COLO668 (cell line): ENCODE data around the gene ZBBX.

ENCODE experiments used
- DNase-seq: peaks from one replicate; lab custom pipeline; 2025; ENCODE audit not compliant: unreplicated experiment; lab: John Stamatoyannopoulos, UW

Gene ZBBX

DNA sequence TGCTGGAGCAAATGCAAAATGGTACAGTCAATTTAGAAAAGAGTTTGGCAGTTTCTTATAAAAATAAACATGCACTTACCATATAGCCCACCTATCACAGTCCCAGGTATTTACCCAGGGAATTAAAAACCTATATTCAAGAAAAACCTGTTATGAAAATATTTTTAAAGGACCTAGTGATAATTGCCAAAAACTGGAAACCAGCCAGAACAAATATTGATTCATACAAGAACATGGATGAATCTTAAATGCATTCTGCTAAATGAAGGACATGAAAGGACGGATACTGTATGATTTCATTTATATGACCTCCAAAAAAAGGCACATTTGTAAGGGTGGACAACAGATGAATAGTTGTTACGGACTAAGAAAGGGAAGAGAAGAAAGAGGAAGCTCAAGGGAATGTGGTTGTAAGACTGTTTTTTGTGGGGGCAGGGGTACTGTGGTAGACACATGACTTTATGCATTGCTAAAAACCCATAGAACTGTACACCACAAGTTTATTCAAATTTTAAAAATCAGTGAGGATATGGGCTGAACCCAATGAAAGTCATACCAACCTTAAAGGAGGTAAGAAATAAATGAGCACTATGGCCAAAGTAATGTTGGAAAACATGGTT is 61.0 kb downstream of the ZBBX start:
- DNase-seq: no peak

DNA sequence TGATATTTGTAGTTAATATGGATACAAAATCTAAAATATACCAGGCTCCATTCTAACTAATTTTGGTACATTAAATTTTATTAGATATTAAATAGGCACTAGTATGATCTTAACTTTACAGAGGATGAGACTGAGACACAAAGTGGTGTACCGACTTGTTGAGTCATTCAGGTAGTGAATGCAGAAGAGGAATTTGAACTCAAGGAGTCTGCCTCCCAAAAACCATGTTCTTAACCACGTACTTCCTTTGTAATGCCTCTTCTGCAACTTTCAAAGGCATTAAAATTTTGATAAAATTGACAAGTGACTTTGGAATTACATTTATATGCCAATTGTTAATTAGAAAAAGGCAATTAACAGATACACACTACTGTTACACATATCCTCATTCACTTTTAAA is 61.8 kb downstream of the ZBBX start:
- no peak for DNase-seq

DNA sequence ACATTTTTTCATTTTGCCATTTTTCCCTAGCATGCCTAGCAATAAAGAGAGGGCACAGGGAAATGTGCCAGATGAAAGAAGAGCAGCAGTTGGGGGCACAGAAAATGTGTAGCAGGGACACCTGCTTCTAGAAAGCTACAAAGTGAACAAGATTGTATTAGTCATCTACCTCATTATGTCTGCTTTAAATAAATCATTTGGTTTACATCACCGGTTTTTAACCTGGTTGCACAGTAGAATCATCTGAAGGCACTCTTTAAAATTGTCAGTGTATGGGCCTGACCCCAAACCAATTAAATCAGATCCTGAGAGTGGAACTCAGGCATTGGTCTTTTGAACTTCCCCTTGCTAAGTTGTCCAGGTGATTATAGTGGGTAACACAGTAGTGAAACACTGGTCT is 73.8 kb downstream of the ZBBX start:
- no peak for DNase-seq

DNA sequence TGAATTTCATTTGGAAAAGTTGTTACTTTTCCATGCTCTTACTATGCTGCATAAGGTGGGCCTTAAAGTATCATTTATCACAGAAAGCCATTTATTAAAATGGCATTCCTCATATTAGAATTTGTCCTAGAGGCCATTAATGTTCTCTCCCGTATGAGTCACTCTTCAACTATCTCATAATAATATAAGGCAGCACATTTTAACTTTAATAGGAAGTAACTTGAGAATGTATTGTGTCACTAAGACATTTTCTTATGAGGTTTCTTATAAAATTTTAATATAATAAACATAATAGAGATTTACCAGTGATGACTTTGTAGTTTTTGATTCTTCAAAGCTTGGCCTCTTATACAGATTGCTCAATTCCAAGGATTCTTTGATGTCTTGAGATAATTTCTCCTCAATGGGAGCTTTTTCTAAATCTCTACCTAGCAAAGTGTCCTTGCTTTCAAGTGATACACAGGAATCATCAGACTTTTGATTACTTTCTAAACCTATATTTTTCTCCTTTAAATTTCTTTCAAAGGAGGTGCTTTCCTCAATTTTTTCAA is 74.7 kb downstream of the ZBBX start:
- no peak for DNase-seq

DNA sequence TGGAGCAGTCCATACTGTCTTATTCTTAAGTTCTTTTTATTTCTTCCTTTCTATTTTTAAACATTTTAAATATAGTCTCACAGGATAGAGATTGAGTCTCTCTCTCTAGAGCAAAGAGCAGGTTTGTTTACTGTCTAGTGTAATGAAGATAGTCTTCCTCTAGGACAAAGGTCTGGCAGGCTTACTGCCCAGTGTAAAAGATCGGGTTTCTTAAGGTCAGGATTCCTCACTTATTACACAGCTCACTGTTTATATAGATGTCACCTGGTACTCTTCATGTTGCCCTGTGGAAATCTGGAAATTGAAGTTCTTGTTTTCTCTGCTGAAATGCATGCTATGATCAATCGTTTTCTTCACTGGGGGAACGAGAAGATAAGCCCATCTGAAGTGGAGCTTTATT is 76.0 kb downstream of the ZBBX start:
- DNase-seq: no peak

DNA sequence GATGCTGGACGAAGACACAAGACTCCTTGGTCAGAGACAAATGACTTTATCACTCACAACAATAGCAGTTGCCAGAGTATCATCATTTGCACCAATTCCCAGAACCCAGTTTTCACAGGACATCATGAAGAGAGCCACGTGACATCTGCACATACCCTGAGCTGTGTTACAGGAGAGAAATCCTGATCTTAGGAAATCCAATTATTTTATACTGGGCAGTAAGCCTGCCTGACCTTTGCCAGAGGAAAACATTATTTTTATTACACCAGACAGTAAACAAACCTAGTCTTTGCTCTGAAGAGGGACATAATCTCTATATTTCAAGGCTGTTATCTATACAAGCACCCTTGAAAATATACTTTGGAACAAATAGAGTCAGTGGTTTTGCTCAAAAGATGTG is 77.4 kb downstream of the ZBBX start:
- no peak for DNase-seq

DNA sequence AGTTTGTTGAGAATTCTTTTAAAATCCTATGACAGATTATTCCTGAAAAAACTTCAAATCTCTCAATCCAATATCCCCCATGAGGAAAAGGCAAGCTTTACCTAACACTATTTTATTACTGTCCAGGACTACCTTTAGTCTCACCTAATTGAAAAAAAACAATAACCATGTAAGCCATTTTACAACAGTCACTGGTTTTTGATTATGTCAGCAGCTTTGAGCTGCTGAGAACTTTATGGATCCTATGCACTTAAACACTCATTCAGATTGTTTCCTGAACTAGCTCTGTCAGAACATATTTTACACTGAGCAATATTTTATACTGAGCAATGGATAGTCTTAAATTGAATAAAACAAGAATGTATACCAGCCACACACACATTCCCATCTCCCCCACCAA is 79.9 kb downstream of the ZBBX start:
- DNase-seq: no peak

DNA sequence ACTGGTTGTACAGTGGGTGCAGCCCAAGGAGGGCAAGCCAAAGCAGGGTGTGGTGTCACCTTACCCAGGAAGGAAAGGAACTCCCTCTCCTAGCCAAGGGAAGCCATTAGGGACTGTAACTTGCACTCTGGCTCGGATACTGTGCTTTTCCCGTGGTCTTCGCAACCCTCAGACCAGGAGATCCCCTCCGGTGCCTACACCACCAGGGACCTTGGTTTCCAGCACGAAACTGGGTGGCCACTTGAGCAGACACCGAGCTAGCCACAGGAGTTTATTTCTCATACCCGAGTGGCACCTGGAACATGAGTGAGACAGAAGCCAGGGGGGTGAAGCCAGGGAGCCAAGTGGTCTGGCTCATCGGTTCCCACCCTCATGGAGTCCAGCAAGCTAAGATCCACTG is 90.7 kb downstream of the ZBBX start:
- DNase-seq: no peak

DNA sequence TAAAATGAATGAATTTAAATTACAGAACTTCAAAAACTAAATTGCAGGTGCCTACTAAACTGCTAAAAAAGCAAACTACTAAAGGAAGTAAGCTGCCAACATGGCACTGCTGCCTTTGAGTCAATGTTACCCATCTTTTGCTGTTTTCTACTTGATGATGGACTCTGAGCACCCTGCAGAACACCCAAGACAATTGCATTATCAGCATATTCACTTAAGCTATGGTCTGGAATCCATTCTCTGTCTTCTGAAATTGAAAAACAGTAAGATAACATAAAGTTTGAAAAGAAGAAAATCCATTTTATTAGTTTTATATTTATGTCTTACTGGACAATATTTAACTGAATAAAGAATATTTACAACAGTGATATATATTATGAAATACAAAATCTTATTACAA is 91.4 kb downstream of the ZBBX start:
- DNase-seq: no peak

DNA sequence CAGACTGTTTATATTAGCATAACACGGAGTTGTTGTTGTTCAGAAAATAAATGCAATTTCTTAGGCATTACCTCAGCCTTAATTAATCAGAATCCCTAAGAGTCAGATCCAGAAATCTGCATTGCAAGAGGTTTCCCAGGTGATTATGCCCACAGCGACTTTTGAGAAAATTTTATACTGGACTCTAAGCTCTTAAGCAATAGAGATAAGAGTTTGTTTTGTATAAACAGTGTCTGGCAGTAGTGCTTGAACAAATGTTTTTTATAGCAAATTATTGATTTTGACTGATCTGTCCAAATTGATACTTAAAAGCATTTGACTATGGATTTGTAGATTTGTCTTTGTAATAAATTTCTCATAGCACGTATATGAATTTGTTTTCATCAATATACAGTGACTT is 92.8 kb downstream of the ZBBX start:
- DNase-seq: no peak

DNA sequence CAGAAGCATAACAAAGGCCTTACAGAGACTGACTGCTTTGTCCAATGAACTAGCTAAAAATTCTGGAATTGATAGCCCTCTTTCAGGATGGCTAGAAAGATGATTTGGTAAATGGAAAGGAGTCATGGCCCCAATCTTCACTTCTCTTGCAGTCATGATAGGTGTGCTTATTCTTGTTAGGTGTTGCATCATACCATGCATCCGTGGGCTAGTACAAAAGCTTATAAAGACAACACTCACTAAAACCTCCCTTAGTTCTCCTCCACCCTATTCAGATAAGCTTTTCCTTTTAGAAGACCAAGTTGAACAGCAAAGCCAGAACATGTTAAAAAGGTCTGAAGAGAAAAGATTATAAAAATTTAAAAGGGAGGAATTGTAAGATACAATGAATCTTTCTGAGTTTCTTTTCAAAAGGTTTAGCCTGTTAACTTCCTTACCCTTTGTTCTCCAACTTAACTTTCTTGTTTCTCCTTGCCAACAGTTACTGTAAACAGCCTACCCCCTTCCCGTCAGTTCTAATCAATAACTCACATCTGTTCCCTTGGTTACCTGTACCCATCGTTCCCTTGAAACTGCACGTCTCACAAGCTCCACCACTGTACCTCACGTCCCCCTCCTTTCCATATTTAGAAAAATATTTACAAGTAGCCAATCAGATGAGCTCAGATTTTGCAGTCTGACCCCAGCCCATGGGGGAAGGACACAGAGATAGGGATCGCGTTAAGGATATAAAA is 105.8 kb downstream of the ZBBX start:
- no peak for DNase-seq

DNA sequence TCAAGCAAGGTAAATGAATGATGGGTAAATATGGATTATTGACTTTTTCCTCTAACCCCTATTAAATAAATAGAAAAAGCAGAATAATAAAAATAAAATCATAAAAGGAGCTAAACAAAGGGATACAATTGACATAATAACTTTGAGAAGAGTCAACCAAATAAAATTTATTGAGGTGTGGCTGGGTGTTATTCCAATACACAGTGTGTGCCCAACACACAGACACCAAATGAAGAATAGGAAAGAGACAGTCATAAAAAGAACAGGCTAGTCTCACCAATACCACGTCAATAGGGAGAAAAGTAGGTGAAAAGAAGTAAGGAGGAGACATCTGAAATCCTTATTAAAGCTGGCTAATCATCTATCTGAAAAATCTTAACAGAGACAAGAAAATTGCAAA is 127.1 kb downstream of the ZBBX start:
- no peak for DNase-seq

DNA sequence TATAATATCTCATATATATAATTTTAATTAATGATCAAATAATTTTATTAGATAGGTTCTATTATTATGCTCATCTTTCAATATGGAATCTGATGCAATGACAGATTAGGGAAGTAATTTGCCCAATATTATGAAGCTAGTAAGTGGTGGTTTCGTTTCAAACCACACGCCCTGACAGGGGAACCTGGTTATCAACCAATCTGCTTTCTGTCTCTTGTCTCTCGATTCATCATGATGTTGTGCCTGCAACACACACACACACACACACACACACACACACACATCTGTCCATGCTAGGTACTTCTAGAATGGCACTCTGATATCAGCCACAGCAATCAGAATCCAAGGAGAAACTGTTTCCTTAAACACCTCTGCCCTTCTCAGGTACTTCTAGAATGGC is 128.4 kb downstream of the ZBBX start:
- DNase-seq: no peak

DNA sequence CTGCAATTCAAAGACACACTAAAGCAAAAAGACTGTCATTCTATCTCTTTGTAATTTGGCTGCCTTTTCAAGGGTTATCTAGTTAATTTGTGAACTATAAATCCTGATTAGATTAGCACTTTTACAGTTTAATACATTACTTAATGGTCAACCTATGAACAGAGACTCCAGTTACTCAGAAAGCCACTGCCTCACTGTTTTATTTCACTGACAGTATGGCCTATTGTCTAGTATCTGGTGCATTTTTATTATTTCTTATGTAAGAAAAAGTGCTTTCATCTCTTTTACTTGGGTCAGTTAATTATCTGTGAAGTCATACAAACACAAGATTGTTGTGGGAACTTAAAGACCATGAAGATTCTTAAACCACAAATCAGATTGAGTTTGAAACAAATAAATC is 133.8 kb downstream of the ZBBX start:
- no peak for DNase-seq

DNA sequence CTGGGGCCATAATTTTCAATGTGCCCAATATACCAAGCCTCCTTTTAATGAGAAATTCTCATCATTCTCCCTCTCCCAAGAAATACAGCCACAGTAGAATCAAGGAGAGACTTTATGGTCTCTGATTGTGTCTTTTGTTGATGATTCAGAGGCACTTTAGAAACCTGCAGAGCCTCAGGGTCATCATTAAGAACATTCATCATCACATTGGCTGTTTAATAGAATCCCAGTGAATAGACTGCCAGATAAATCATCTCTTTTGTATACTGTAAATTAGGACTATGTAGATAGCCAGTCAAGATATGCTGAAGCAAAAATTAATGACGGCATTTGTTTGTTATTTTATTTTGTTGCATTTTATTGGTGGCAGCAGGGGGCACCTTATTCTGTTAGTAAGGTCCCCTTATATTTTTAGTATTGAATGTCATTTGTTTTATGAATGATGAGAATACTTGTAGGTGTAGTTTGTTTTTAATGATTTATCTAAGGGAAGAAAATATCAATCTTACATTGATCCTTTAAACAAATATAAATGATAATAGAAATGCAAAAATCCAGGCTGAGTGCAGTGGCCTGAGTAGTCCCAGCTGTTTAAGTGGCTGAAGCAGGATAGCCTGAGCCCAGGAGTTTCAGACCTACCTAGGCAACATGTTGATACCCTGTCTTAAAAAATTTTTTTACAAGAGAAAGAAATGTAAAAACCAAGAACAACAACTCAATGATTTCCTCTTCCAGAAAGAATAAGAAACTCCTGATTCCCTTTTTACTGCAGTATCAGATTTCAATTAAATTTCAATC is 138.8 kb downstream of the ZBBX start:
- no peak for DNase-seq

DNA sequence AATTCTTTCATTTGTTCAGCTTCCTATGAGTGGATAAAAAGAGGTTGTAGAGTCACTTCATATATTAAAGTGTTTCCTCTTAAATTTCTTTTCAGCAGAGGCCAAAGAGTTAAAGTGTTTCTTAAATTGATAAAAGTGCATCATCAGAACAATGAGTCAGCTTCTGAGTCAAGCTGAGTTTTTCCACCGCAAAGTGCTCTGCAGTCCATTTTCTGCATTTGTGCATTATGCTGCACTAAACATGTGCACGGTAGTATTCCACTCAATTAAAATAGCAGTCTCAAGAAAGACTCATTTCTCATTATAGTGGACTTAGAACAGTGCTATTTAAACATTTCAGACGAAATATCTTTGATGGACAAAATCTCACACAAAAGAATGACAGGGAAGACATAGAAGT is 152.0 kb downstream of the ZBBX start:
- DNase-seq: no peak

DNA sequence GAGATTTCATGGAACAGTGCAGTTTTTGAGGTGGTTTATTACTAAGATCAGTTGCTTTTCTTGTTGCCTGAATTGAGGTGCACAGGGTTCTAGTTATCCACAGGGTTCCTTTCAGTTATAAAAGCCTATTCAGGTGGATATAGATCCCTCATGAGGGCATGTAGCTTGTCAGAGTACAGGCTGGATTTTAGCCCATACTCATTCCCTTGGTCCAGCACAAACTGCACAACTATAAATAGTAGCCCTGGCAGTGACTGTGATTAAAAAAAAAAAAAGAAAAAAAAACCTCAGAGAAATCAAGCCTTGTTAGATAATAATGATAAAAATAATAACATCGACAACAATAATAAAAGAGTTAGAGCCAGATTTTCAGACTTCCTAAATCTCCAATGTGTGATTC is 154.3 kb downstream of the ZBBX start:
- DNase-seq: no peak

DNA sequence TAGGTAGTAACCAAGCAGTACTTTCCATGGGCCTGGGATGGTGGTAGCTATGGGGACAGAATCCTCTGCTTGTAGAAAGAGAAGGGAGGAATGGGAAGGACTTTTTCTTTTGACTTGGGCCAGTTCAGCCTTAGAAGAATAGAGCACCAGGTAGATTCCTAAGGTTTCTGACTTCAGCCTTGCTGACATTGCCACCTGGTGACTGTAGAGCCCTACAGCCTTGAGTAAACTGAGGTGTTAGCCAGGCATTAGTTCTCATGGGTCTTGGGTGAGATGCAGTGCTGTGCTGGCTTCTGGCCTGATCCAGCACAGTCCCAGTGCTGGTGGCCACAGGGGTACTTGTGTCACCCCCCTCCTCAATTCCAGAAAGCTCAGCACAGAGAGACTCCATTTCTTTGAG is 171.1 kb downstream of the ZBBX start:
- no peak for DNase-seq

DNA sequence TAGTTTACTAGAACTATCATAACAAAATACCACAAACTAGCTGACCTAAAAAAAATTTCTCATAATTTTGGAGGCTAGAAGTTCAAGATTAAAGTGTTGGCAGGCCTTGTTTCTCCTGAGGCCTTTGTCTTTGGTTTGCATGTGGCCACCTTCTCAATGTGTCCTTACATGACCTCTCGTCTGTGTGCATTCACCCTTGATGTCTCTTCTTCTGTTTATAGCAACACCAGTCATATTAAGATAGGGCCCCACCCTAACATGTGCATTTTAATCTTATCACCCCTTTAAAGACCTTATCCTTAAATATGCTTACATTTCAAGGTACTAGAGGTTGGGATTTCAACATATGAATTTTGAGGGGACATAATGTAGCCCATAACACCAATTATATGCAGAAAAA is 177.0 kb downstream of the ZBBX start:
- no peak for DNase-seq

DNA sequence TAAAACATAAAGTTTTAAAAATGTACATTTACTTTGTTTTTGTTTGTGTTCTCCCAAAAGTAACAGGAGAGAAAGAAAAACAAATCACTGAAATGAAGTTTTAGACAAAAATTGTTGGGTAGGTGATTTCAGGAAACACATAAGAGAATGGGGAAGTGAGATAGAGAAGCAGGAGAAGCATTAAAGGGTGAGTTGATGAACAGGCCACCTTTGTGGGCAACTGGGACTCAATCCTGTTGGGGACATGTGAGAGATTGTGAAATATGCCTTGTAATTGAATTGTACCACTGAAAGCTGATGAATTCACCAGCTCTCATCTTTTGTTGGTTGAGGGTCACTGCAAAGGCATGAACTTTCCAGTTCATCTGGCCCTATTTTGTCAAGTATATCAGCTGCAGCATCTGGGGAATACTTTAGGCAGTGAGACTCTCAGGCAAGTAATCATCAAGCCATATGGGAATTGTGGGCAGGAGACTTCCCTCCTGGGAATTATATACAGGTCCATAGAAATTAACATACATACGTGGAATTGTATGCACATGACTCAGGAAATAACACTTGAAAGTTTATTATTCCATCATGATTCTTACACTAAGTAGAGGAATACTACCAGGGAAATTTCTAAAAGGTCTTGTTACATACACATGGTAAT is 181.0 kb downstream of the ZBBX start:
- no peak for DNase-seq
